Keratinocyte (primary cell): ENCODE measurements around the gene PIBF1.

Experiments
- CTCF ChIP-seq, 3 experiments: IDR thresholded peaks in 1 of 3; conservative IDR thresholded peaks in 1 of 3; optimal IDR thresholded peaks in 1 of 3; 2 replicates in 2 of 3; 3 replicates in 1 of 3; pipeline versions ENCODE3 to v1.5.1; 2011; ENCODE audit warnings: low read length in 3 of 3, mild to moderate bottlenecking in 3 of 3, moderate library complexity in 2 of 3, control low read depth in 1 of 3, inconsistent platforms in 1 of 3; ENCODE audit not compliant: insufficient read depth in 2 of 3; ENCODE audit errors: extremely low read depth in 1 of 3
- EZH2 ChIP-seq: IDR thresholded peaks from one replicate; pipeline ENCODE4 v1.6.1; 2012; ENCODE audit warnings: inconsistent platforms, mild to moderate bottlenecking, low read length, moderate library complexity

- TF ChIP-seq EZH2 (no peak), CTCF (optimal IDR thresholded peaks at IDR 0.05 in 1 of 3, IDR thresholded peaks at IDR 0.05 in 1 of 3, conservative IDR thresholded peaks at IDR 0.05 in 1 of 3; ENCODE audit: extremely low read depth in 1 of 3, insufficient read depth in 2 of 3, low read length in 3 of 3) (no peak)
Observed at GRCh38 chr13:72983085-72983768, 201.3 kb downstream of the PIBF1 start.
